ENCODE measurements around the gene FAM181A. TPM values are rescaled to one million over a fixed set of nuclear protein-coding genes. Genes with fewer than 3 reads are reported as not detected.

Gene FAM181A
- total and polyA plus RNA-seq, 8 donors: not detected

- DNase-seq: no peak
- no peak for TF ChIP-seq POLR2A (IDR thresholded peaks at IDR 0.05)
- TF ChIP-seq CTCF (IDR thresholded peaks at IDR 0.05): no peak
- no peak for TF ChIP-seq POLR2AphosphoS5 (IDR thresholded peaks at IDR 0.05)
- TF ChIP-seq EP300 (IDR thresholded peaks at IDR 0.05): no peak
- no peaks in the 10 kb centered on the region for H3K9me3 ChIP-seq
- H3K4me3 ChIP-seq: no peak overlapping the region
- whole genome bisulfite sequencing, 5 donors: 53 to 79% (median 66%) methylated on average over 6 of the region's 6 CpGs
- no peaks in the 10 kb centered on the region for H3K27me3 ChIP-seq
- intact Hi-C loops (cut with DNase I; ENCODE audit: low total_unique reads): no loop called here
- peak overlapping the region in 2 of 5 donors; percentile 23 to 72 for H3K27ac ChIP-seq
- peaks cover 0 to 74% (median 21%) of the 10 kb centered on the region in 4 donors for H3K36me3 ChIP-seq
- H3K4me1 ChIP-seq: peaks cover 0 to 31% (median 13%) of the 10 kb centered on the region in 4 donors
Measured at GRCh38 chr14:93946104-93946503, 19.0 kb downstream of the FAM181A start.

GRCh38 chr14:93946541-93947090 is 19.5 kb downstream of the FAM181A start:
- no peaks in the 10 kb centered on the region for H3K9me3 ChIP-seq
- peaks cover 0 to 27% (median 13%) of the 10 kb centered on the region in 4 donors for H3K4me1 ChIP-seq
- TF ChIP-seq EP300 (IDR thresholded peaks at IDR 0.05): no peak
- TF ChIP-seq POLR2AphosphoS5 (IDR thresholded peaks at IDR 0.05): no peak
- TF ChIP-seq CTCF (IDR thresholded peaks at IDR 0.05): no peak
- no peak for TF ChIP-seq POLR2A (IDR thresholded peaks at IDR 0.05)
- no peak for DNase-seq
- no peak overlapping the region for H3K4me3 ChIP-seq
- 40 to 74% (median 53%) methylated on average over 7 of the region's 7 CpGs for WGBS, 5 donors
- no peaks in the 10 kb centered on the region for H3K27me3 ChIP-seq
- peaks cover 0 to 77% (median 21%) of the 10 kb centered on the region in 4 donors for H3K36me3 ChIP-seq
- intact Hi-C loops (cut with DNase I; ENCODE audit: low total_unique reads): no loop called here
- peak overlapping the region in 2 of 5 donors; percentile 23 to 72 for H3K27ac ChIP-seq

GRCh38 chr14:93947282-93947681 is 20.1 kb downstream of the FAM181A start:
- peaks cover 0 to 26% (median 13%) of the 10 kb centered on the region in 4 donors for H3K4me1 ChIP-seq
- no peaks in the 10 kb centered on the region for H3K27me3 ChIP-seq
- 82 to 90% (median 86%) methylated on average over 17 to 19 of the region's 19 CpGs for WGBS, 5 donors
- H3K27ac ChIP-seq: peak overlapping the region in 1 of 5 donors; percentile 4
- no peaks in the 10 kb centered on the region for H3K9me3 ChIP-seq
- H3K36me3 ChIP-seq: peaks cover 0 to 72% (median 21%) of the 10 kb centered on the region in 4 donors
- intact Hi-C loops (cut with DNase I; ENCODE audit: low total_unique reads): no loop called here
- DNase-seq: no peak
- TF ChIP-seq CTCF (IDR thresholded peaks at IDR 0.05) (no peak), POLR2A (IDR thresholded peaks at IDR 0.05) (no peak), EP300 (IDR thresholded peaks at IDR 0.05) (no peak), POLR2AphosphoS5 (IDR thresholded peaks at IDR 0.05) (no peak)
- no peak overlapping the region for H3K4me3 ChIP-seq

GRCh38 chr14:93949511-93950075 is 22.4 kb downstream of the FAM181A start:
- no peak for DNase-seq
- Histone ChIP-seq H3K27ac (no peak overlapping the region), H3K9me3 (no peaks in the 10 kb centered on the region), H3K27me3 (no peaks in the 10 kb centered on the region), H3K4me3 (no peak overlapping the region), H3K4me1 (peaks cover 0 to 46% (median 22%) of the 10 kb centered on the region in 4 donors), H3K36me3 (peaks cover 0 to 60% (median 21%) of the 10 kb centered on the region in 4 donors)
- intact Hi-C loops (cut with DNase I; ENCODE audit: low total_unique reads): no loop called here
- no peak for TF ChIP-seq EP300 (IDR thresholded peaks at IDR 0.05)
- no peak for TF ChIP-seq POLR2AphosphoS5 (IDR thresholded peaks at IDR 0.05)
- TF ChIP-seq POLR2A (IDR thresholded peaks at IDR 0.05): no peak
- no peak for TF ChIP-seq CTCF (IDR thresholded peaks at IDR 0.05)
- WGBS, 5 donors: 86 to 92% (median 89%) methylated on average over 10 to 13 of the region's 13 CpGs

All from stomach (tissue), 9 donors.